ENCODE measurements around the gene TMEM218.

Gene TMEM218

GRCh38 chr11:125111343-125112207 lies at the start of gene TMEM218:
Gene TMEM218 (minus strand): TSS chr11:125111626. CDS start chr11:125102241, 9,385 bp downstream.
- peak; percentile 96 for DNase-seq (ENCODE audit: low read depth in 2 of 2)

- no peak for DNase-seq (ENCODE audit: low read depth in 2 of 2)
These were observed 46.7 kb upstream of the TMEM218 start for GRCh38 chr11:125157953-125158680.

GRCh38 chr11:125157118-125157733 lies 45.8 kb upstream of the TMEM218 start:
- no peak for DNase-seq (ENCODE audit: low read depth in 2 of 2)

GRCh38 chr11:125156346-125157117 lies 45.1 kb upstream of the TMEM218 start:
- no peak for DNase-seq (ENCODE audit: low read depth in 2 of 2)

- DNase-seq (ENCODE audit: low read depth in 2 of 2), result no peak
These were observed 44.3 kb upstream of the TMEM218 start for GRCh38 chr11:125155767-125156166.

GRCh38 chr11:125155100-125155444 lies 43.6 kb upstream of the TMEM218 start:
- no peak for DNase-seq (ENCODE audit: low read depth in 2 of 2)

GRCh38 chr11:125154378-125155099 lies 43.1 kb upstream of the TMEM218 start:
- DNase-seq (ENCODE audit: low read depth in 2 of 2), result no peak

- DNase-seq (ENCODE audit: low read depth in 2 of 2), result no peak
These were observed 42.4 kb upstream of the TMEM218 start for GRCh38 chr11:125153837-125154236.

GRCh38 chr11:125148743-125149142 lies 37.3 kb upstream of the TMEM218 start:
- DNase-seq (ENCODE audit: low read depth in 2 of 2), result no peak

GRCh38 chr11:125148011-125148410 lies 36.6 kb upstream of the TMEM218 start:
- DNase-seq (ENCODE audit: low read depth in 2 of 2), result no peak

GRCh38 chr11:125147280-125147679 lies 35.9 kb upstream of the TMEM218 start:
- no peak for DNase-seq (ENCODE audit: low read depth in 2 of 2)

- DNase-seq (ENCODE audit: low read depth in 2 of 2), result no peak
These were observed 34.8 kb upstream of the TMEM218 start for GRCh38 chr11:125146232-125146631.

- DNase-seq (ENCODE audit: low read depth in 2 of 2), result no peak
These were observed 30.5 kb upstream of the TMEM218 start for GRCh38 chr11:125141686-125142535.

GRCh38 chr11:125141178-125141577 lies 29.8 kb upstream of the TMEM218 start:
- no peak for DNase-seq (ENCODE audit: low read depth in 2 of 2)

- no peak for DNase-seq (ENCODE audit: low read depth in 2 of 2)
These were observed 28.8 kb upstream of the TMEM218 start for GRCh38 chr11:125140233-125140632.

- no peak for DNase-seq (ENCODE audit: low read depth in 2 of 2)
These were observed 28.4 kb upstream of the TMEM218 start for GRCh38 chr11:125139778-125140177.

- no peak for DNase-seq (ENCODE audit: low read depth in 2 of 2)
These were observed 27.5 kb upstream of the TMEM218 start for GRCh38 chr11:125138966-125139365.

- no peak for DNase-seq (ENCODE audit: low read depth in 2 of 2)
These were observed 24.6 kb upstream of the TMEM218 start for GRCh38 chr11:125136001-125136400.

- DNase-seq (ENCODE audit: low read depth in 2 of 2), result peak; percentile 24 to 33
These were observed 21.2 kb upstream of the TMEM218 start for GRCh38 chr11:125132596-125132995.

GRCh38 chr11:125132071-125132470 lies 20.6 kb upstream of the TMEM218 start:
- DNase-seq (ENCODE audit: low read depth in 2 of 2), result no peak
